PC-3 (cell line): ENCODE measurements around the gene MSI2.

ENCODE experiments used
- CTCF ChIP-seq: fragments of 300-600 bp; sonication (generic); conservative IDR thresholded peaks from 2 replicates; pipeline ENCODE4 v1.5.1; 2017; ENCODE audit warnings: antibody characterized with exemption, low read depth, mild to moderate bottlenecking, low read length
- EZH2 ChIP-seq: fragments of 300-600 bp; sonication (generic); IDR thresholded peaks from one replicate; pipeline ENCODE4 v1.6.1; 2017; ENCODE audit warnings: antibody characterized with exemption, mild to moderate bottlenecking, low read length; ENCODE audit not compliant: unreplicated experiment
- EZH2phosphoT487 ChIP-seq: fragments of 300-600 bp; sonication (generic); IDR thresholded peaks from 2 replicates; pipeline ENCODE4 v1.6.1; 2018; ENCODE audit warnings: mild to moderate bottlenecking, antibody characterized with exemption, low read length, borderline replicate concordance

GRCh38 chr17:57544401-57544800, 288.1 kb downstream of the MSI2 start:
- TF ChIP-seq CTCF (no peak), EZH2phosphoT487 (no peak), EZH2 (no peak)
